ENCODE results near the gene ARMC2.

ARMC2 gene

GRCh38 chr6:108835218-108835850 is 12.9 kb upstream of the ARMC2 start:
- peak; percentile 89 for DNase-seq

- no peak for DNase-seq
Measured at GRCh38 chr6:108836061-108836460, 12.2 kb upstream of the ARMC2 start.

DNA sequence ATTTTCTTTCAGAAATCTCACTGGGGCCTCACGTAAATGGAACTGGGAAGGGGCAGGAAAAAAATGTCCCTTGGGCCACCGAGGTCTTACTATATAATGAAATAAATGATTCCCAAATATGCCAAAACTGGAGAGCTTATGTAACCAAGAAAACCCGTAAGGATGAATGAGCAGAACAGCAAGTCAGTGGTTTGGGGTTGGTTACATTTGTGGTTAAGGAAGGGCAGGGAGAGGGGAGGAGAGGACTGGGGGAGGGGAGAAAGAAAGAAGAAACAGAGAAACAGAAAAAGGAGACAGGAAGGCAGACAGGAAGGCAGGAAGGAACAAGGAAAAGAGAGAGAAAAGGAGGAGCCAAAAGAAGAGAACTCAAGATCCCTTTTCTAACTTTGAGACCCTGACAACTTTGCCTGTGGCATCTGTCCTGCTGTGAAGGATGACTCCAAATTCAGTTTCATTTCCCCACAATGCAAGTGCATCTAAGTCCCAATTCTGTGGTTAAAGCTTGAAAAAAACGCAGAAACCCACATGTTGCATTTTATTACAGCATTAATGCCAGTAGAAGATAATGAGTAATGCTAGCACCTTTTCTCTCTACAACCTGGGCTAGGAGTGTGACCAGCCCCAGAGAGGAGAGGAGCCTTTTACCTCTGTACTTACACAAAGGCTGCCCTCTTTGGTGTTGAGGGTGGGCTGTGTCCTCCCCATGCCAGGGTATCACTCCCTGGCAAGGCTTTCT is 10.8 kb upstream of the ARMC2 start:
- DNase-seq = peak; percentile 48

DNA sequence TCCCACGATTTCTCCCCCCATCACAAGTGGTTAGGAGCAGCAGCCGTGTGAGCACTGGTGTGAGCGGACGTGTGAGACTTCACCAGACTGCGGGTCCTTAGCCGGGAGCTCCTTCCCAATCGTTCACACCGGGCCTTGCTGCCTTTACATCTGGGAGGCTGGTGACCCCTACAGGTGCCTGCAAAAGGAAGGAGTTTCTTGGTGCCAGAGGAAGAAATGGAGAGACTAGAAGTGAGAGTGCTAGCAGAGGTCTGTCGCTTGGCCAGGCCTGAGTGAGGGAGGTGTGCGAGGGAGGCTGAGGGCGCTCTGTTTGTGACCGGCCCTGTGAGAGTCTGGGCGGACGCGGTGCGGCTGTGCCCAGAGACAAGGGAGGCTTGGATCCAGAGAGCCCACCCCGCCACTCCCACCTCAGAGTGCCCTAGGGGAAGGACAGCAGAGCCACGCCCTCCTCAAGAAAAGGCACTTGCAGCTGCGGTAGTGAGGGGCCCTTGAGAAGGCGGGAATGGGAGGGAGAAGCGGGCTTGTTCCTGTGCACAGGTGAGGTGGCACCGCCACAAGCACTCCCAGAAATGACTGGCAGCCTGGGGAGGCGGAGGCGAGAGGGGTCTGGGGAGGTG is 10.0 kb upstream of the ARMC2 start:
- DNase-seq = no peak

GRCh38 chr6:108839083-108839642 is 9.1 kb upstream of the ARMC2 start:
- no peak for DNase-seq

DNA sequence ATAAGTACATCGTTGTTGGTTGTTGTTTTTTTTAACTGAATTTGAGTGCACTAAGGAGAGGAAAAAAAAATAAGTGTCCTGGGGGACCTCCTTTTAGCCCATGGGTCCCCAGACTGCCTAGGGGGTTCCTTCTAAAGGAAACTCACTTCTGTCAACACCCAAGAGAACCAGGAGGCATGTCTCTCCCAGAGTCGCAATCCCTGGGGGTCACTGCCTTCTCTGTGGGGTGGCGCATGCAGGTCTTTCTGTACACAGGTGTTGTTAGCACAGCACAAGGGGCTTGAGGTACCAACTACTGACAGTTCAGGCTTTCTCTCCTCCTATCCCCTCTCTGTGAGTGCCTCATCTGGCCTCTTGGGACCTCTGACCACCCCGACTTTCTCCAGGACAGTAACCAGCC is 7.3 kb upstream of the ARMC2 start:
- no peak for DNase-seq

GRCh38 chr6:108841377-108841855 is 6.8 kb upstream of the ARMC2 start:
- DNase-seq = no peak

DNA sequence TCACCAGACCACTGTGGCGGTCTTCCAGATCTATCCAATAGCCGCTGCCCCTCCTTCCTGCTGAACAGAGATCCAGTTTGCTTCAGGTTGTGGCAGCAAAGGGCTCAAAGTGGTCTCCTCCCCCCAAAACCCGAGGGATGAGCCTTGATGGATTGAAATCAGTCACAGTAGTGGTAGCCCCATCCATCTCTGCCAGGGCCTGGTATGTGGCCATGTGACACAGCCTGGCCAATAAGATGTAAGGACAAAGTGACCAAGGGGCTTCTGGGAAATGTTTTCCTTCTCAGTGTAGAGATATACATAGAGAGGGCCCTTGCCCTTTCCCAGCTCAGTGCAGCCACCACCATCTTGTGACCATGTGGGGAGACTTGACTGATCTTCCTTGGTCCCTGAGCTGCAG is 4.1 kb upstream of the ARMC2 start:
- no peak for DNase-seq

DNA sequence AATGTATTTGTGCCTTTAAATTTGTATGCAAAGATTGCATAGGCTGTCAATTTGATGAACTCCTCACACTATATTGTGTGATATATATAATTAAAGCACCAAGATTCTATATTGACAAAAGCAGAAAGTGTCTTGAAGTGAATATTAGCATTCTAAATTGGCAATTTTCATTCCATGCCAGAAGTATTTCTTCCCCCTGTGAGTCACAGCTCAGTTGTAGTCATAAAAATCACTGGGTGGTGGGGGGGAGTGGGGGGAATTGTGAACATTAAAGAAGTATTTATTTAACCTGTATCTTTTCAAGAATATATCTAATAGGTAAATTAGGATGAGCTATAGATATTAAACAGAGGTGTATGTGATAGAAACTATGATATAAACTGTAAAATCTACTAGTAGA is 3.1 kb upstream of the ARMC2 start:
- DNase-seq = no peak

GRCh38 chr6:108846101-108846500 is 2.1 kb upstream of the ARMC2 start:
- DNase-seq = no peak

DNA sequence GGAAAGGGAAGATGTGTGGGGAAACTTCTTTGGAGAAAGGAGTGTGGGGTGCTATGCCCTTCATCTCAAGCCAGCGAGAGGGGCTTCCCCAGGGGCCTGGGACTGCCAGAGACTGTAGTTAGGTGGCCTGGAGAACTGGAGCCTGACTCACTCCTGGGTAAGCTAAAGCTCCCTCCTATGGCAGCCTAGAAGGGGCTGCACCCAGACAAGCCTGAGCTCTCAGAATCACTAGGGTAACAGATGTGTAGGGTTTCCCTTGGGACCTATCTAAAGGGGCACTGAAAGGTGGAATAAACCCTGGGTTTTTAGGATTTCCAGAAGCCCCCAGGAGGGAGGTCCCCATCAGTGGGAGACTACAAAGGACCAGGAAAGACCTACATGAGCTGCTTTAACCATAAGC is 1.6 kb upstream of the ARMC2 start:
- no peak for DNase-seq

GRCh38 chr6:108847738-108848115 is 495 bp upstream of the ARMC2 start:
- no peak for DNase-seq

DNA sequence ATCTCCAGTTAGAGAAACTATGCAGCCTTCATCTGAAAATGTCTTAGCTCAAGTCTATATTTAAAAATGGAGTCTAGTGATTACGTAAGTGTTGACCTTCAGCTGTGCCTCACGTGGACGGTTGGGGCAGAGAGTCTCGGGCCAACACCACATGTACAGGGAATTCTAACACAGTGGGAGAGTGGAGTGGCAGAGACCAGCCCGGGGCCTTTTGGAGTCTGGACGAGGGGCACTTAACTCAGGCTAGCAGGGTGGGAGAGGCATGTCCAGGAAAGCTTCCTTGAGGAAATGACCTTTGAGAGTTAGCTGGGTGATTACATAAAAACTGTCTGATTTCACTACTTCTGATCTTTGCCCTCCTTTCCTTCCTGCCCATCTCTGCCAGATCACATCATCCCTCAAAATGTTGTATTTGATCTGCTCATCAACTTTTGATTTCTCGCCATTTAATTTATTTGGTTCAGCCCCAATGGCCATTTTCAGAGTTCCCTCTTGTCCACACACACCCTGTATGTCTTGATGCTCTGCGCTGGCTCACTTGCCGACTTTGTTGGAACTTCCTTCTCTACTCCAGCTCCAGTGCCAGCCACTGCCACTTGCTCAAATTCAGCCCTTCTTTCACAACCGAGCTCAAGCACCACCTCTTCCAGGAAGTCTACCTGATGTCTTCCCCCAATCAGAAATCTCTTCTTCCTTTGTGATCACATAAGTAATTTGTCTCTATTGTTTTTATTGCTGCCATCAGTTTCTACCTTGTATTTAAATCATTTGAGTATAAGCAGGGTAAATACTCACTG is 2.6 kb downstream of the ARMC2 start:
- DNase-seq = no peak

GRCh38 chr6:108851756-108852155 is 3.5 kb downstream of the ARMC2 start:
- no peak for DNase-seq

GRCh38 chr6:108853077-108853476 is 4.9 kb downstream of the ARMC2 start:
- no peak for DNase-seq

GRCh38 chr6:108862479-108863191 is 14.4 kb downstream of the ARMC2 start:
- no peak for DNase-seq

DNA sequence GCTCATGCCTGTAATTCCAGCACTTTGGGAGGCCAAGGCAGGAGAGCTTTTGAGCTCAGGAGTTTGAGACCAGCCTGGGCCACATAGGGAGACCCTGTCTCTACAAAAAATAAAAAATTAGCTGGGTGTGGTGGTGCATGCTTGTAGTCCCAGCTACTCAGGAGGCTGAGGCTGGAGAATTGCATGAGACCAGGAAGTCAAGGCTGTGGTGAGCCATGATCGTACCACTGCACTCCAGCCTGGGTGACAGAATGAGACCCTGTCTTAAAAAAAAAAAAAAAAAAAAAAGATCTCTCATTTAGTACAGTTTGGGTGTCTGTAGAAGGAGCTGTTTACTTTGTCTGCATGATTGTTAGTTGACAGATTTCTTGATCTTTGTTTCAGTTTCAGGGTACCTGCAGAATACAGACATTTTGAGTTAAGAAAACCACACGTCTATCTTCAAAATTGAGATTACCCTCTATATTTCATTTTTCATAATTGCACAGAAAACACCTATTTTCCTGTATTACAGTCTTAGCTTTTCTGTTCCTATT is 17.6 kb downstream of the ARMC2 start:
- DNase-seq = peak; percentile 49

- no peak for DNase-seq
Measured at GRCh38 chr6:108866798-108867197, 18.6 kb downstream of the ARMC2 start.

GRCh38 chr6:108868647-108869046 is 20.4 kb downstream of the ARMC2 start:
- no peak for DNase-seq

DNA sequence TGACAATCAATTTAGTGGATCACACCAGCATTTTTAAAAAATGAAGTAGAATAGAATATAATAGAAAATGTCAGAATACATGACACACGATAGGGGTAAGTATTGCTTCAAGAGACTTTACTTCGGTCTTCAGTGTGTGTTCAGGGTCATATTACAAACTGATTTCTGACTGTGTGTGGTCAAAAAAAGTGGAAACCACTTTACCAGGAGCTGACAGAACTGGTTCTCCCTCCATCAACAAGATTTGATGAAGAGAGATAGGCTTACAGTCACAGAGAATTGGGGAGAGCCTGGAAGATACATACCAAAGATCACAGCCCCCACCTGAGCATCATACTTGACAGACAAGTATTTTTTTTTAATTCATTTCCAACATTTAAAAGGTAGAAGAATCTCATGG is 21.7 kb downstream of the ARMC2 start:
- DNase-seq = no peak

- DNase-seq = no peak
Measured at GRCh38 chr6:108870357-108870756, 22.1 kb downstream of the ARMC2 start.

DNA sequence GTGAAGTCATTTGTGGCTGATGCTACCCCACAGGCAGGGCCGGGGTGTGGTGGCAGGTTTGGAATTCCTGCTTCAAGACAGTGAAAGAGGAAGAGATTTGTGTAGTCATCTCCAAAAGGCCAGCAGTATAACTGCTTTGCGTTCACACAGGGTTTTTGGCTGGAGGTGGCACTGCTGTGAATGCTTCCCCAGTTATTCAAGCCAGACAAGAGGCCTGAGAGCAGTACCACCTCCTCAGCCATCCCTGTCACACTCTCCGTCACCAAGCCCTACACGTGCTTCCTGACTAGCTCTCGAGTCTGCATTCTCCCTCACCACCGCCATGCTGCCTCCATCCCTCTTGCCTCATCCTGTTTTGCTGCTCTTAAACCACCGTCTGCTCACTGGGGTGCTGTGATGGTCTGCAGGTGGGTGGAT is 23.9 kb downstream of the ARMC2 start:
- DNase-seq = peak; percentile 16
